ENCODE data around the gene BCL2.

BCL2 gene

GRCh38 chr18:63257453-63257852 is 62.1 kb downstream of the BCL2 start:
- DNase-seq = no peak

GRCh38 chr18:63255435-63255834 is 64.1 kb downstream of the BCL2 start:
- no peak for DNase-seq

DNA sequence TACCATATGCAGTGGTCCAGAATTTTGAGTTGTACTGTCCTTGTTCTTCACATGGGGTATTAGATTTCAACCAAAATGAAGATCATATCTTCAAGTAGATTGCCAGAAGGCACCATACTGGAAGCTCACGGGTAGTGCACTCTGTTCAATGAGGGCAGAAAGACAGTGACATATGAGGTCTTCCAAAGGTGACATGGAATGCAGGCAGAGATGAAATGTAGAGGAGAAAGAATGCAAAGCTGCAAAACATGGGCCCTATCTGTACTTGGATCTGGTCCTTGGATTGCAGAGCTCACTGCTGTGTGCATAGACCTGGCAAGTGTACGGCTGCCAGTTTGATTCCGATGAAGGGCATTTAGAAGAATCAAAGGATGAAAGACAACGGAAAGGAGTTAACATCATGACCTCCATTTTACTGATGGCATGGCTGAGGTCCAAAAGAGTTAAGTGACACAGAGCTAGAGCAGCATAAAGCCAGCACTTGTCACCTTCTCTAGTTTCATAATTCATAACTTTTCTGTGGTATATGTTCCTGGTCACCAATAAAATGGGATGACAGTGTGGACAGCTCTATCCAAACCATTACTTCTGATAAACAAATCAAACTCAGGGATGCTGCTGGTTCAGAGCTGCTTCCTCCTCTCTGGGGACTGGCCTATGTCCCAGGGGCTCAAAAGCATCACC is 64.7 kb downstream of the BCL2 start:
- DNase-seq = no peak

- DNase-seq = no peak
These were observed 65.9 kb downstream of the BCL2 start for GRCh38 chr18:63253428-63254372.

DNA sequence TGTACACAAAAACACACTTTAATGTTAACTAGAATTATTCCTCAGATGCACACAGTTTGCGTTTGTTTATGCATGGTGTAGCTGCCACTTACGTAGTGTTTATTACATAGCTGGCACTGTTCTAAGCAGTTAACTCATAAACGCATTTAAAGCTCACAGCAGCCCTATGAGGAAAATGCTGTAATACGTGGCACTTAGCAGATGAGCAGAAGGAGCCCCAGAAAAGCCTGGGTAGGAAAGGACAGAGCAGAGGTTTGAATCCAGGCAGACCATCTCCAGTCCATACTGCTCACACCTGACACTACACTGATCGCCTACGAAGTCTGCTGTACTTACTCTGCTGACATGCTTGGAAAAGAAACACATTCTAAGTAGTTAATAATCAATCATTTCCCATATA is 66.6 kb downstream of the BCL2 start:
- DNase-seq = no peak

GRCh38 chr18:63249771-63250170 is 69.8 kb downstream of the BCL2 start:
- DNase-seq = no peak

GRCh38 chr18:63247926-63248325 is 71.6 kb downstream of the BCL2 start:
- DNase-seq = no peak

DNA sequence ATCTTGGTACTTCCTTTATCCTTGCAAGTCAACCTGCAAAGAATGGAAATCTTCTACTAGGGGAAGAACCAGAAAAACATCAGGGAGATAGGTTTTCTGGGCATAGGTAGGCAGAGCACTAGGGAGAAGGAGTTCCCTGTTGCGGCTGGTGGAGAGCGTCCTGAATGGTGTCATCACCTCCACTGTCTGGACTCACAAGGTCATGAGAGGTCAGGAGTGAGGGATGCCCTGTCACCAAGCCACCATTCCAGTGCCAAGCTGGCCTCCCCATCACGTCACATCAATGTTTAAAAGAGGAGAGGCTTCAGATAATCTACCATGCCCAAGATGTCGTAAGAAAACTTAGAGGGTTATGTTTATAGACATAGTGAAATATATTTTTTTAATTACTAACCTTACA is 72.1 kb downstream of the BCL2 start:
- DNase-seq = no peak

DNA sequence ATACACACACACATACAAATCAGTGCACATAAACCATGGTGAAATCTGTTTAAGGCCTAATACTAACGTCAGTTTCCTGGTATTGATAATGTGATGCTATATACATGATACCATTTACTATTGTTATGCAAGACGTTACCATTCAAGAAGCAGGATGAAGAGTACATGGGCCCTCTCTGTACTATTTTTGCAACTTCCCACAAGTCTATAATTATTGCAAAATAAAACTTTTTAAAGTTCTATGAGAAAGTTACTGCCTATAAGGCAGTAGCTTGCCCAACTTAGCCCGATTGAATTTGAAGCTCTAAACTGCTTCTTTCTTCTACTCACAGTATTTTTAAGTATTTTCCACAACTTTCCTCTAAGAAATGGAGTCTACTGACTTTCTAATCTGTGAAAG is 74.0 kb downstream of the BCL2 start:
- no peak for DNase-seq

DNA sequence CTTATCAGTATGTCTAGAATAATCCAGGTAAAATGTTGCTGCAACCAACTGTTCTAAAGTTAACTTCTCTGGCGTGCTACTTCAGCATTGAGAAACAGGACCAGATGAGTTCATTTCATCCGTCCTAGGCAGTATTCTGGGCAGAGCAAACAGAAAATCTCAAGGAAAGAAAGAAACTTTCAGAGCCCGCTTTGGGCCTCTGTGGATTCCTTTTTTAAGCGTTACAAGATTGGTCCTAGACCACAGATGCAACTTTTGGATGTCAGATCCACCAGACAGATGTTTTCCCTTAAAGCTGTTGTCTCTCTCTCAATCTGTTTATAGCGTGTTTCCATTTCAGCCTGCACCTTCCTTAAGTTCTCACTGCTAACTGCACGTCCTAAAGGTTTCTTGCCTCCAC is 75.0 kb downstream of the BCL2 start:
- no peak for DNase-seq

DNA sequence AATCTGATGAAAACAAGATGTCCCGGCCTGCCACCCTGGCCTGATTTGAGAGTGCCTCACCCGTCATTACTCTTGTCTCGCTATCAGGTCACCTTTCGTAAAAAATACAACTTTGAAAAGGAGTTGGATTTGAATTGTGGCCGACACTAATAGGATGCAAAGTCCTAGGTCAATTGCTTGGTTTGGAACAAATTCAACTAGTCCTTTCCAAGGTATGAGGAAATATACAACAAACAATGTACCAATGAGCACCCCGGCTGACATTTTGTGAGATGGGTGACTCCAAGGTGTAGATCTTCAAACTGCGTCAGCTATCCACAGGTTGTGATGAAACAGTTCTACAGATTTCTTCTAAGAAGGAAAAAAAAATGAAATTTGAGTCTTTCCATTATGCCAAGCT is 77.8 kb downstream of the BCL2 start:
- no peak for DNase-seq

- DNase-seq = no peak
These were observed 78.3 kb downstream of the BCL2 start for GRCh38 chr18:63241317-63241712.

DNA sequence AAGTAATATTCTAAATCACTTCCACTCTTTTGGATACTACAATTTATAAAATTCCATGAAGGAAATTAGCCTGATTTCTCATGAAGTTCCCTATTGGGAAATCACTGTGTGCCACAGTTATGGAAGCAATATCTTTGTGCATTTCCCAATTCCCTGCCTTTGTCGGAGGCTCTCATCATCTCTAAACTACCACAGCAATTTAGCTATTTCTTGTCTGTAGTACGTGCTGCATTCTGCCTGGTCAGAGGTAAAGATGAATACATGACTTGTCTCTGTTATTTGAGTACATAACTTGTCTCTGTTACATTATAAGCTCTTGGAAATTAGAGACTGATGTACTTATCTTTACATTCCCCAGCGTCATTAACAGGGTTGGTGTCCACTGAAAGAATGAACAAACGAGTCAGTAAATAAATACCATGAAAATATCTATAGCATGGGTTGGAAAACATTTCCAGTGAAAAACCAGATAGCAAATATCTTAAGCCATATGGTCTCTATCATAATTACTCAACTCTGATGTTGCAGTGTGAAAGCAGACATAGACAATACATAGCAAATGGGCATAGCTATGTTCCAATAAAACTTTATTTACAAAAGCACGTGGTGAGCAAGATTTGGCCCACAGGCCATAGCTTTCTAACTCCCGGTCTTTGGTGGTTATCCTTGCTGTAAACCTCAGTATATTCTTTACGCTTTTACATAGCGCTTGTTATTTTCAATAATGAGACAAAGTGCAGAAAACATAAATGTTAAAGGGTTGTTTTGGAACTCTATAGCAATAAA is 78.8 kb downstream of the BCL2 start:
- DNase-seq = no peak

DNA sequence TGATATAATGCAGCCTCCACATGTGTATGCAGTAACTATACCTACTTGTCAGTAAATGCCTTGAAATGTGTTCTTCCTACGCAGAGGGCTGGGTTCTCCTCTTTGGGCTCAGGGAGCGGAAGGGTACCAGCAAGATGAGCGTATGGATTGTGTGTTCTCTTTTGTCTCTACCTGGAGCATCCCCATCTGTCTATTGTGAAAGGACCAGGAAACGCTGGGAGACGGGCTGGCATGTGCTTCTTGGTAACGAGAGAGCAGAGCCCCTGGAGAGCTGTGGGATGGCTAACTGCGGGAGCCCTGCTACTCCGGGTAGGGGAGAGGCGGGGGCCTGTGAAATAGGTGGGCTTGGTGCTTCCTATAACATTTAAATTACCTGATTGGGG is 80.9 kb downstream of the BCL2 start:
- DNase-seq = no peak

DNA sequence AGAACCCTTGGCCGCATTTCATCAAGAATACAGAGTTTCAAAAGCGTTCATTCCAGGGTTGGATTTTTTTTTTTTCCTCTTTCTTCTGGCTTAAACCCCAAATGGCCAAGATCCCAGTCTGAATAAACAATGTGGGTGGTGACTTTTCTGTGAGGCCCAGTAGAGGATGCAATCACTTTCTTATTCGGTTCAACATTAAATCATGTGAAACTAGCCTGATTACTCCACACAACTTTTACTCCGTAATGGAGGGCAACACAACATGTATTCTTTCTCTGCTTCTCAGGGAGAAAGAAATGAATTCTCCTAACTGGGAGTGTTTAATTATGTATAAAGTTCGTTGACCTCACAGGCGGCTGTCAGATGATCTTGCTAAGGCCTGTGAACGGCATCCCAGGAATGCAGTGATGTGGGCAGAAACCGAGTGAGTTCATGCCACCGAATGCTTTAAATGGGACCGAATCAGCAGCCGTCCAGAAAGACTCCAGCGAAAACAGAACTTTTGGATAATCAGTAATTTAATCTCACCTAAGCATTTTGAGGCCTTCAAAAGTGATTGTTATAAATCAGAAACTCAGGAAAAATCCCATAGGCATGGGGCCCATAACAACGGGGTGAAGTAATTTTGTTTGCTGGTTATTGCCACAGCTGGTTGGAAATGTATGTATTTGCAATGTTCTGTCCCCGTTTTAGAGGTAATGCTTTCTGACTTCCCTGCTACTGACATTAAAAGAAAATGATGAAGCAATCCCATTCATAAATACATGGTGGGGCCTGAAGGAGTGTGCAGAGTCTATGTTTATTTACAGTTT is 81.5 kb downstream of the BCL2 start:
- DNase-seq = no peak

GRCh38 chr18:63236921-63237846 is 82.4 kb downstream of the BCL2 start:
- DNase-seq = no peak

GRCh38 chr18:63236406-63236805 is 83.2 kb downstream of the BCL2 start:
- no peak for DNase-seq

DNA sequence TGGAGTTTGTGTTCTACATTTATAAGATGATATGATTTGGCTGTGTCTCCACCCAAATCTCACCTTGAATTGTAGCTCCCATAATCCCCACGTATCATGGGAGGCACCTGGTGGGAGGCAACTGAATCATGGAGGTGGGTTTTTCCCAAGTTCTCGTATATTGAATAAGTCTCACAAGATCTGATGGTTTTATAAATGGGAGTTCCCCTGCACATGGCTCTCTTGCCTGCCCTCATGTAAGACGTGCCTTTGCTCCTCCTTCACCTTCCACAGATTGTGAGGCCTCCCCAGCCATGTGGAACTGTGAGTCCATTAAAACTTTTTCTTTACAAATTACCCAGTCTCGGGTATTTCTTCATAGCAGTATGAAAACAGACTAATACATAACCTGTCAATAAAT is 83.6 kb downstream of the BCL2 start:
- peak; percentile 17 to 44 for DNase-seq

- DNase-seq = no peak
These were observed 84.7 kb downstream of the BCL2 start for GRCh38 chr18:63234841-63235240.

- DNase-seq = no peak
These were observed 85.1 kb downstream of the BCL2 start for GRCh38 chr18:63234432-63234831.

GRCh38 chr18:63233334-63233733 is 86.2 kb downstream of the BCL2 start:
- peak; percentile 54 to 56 for DNase-seq

DNA sequence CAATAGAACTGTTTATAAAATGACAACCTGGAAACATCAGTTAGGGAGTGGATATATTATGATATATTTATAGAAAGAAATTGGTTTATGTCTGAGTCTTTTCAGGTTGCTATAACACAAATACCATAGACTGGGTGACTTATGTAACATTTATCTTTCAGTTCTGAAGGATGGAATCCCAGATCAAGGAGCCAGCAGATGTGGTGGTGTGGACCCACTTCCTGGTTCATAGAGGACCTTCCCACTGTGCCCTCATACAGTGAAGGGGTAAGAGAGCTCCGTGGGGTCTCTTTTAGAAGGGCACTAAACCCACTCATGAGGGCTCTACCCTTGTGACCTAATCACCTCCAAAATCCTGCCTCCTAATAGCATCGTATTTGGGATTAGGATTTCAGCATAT is 86.7 kb downstream of the BCL2 start:
- DNase-seq = no peak
